ENCODE measurements around the gene YWHAG. TPM values are rescaled to one million over a fixed set of nuclear protein-coding genes. Genes with fewer than 3 reads are reported as not detected.
A peak's percentile ranks its signal among the peaks of the same experiment; 100 is the strongest.

YWHAG gene
- total RNA-seq, 1 experiment from 2014 or later, result 113 TPM

DNA sequence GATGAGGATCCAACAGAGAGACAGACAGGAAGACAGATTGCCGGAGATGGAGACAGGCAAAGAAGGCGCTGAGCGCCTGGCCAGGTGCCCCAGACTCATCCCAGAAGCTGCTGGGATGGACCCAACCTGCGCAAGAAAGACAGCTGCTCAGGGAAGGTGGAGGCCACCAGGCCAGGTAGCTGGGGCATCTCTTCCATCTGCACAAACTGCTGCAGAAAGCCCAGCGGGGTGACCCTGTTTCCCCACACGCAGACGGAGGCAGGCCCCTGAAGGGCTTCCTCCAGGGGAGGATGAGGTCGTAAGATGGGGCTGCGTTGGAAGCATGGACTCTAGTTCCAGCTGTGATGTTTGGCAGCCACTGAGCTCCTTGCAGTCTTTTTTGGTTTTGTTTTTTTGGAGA, 16.5 kb upstream of the YWHAG start:
- intact Hi-C loops (cut with micrococcal nuclease; ENCODE audit: unreplicated experiment), result no loop called here
- BruUV-seq (replicated peaks), result no TSS peak
- Mint-ChIP-seq H3K4me3 (ENCODE audit: low read depth, unreplicated experiment) (no peak overlapping the region), H3K4me1 (ENCODE audit: low read depth, unreplicated experiment) (peaks cover 20% of the 10 kb centered on the region), H3K27ac (ENCODE audit: unreplicated experiment) (no peak overlapping the region), H3K9me3 (ENCODE audit: low read depth, unreplicated experiment) (peaks cover 2% of the 10 kb centered on the region), H3K36me3 (ENCODE audit: insufficient read depth, unreplicated experiment) (no peaks in the 10 kb centered on the region), H3K27me3 (ENCODE audit: unreplicated experiment) (no peaks in the 10 kb centered on the region)
- CTCF ChIA-PET, result no interaction called here
- TF ChIP-seq, protein P1, sequence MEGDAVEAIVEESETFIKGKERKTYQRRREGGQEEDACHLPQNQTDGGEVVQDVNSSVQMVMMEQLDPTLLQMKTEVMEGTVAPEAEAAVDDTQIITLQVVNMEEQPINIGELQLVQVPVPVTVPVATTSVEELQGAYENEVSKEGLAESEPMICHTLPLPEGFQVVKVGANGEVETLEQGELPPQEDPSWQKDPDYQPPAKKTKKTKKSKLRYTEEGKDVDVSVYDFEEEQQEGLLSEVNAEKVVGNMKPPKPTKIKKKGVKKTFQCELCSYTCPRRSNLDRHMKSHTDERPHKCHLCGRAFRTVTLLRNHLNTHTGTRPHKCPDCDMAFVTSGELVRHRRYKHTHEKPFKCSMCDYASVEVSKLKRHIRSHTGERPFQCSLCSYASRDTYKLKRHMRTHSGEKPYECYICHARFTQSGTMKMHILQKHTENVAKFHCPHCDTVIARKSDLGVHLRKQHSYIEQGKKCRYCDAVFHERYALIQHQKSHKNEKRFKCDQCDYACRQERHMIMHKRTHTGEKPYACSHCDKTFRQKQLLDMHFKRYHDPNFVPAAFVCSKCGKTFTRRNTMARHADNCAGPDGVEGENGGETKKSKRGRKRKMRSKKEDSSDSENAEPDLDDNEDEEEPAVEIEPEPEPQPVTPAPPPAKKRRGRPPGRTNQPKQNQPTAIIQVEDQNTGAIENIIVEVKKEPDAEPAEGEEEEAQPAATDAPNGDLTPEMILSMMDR (IDR thresholded peaks at IDR 0.05; ENCODE audit: unreplicated experiment), result no peak
- DNase-seq, result no peak

DNA sequence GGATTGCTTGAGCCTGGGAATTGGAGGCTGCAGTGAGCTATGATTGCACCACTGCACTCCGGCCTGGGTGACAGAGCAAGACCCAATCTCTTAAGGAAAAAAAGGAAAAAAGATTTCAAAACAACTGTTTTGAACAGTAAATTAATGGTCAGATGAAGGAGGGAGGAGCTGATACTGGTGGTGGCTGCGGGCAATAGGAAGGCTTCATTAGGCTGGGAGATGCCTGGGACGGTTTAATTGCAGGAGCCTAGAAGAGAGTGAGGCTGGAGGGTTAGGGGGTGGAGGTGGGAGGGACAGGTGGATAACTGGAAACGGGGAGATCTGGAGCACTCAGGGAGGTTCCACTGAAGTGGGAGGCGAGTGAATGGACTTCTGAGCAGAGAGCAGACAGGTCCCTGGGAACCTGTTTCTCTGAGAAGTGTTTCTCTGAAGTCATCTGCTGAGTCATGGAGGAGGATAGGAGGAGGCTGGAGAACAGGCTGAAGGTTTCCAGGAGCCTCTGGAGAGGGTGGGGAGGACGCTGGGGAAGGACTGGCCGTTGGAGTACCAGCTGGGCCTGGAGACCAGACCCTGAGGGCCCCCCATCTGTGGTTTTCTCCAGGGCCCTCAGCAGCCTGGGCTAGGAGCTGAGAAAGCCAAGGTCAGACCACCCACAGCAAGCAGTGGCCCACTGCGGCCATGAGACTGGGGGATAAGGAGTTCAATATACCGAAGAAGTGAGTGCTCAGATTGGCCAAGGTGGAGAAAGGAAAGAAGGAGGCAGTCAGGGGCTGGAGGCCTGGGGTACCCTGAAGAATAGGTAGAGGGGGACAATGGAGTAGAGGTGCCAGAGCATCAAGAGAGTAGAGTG, 14.4 kb upstream of the YWHAG start:
- Mint-ChIP-seq H3K4me3 (ENCODE audit: low read depth, unreplicated experiment) (no peak overlapping the region), H3K4me1 (ENCODE audit: low read depth, unreplicated experiment) (peaks cover 18% of the 10 kb centered on the region), H3K9me3 (ENCODE audit: low read depth, unreplicated experiment) (peaks cover 2% of the 10 kb centered on the region), H3K27ac (ENCODE audit: unreplicated experiment) (peak overlapping the region; percentile 75), H3K36me3 (ENCODE audit: insufficient read depth, unreplicated experiment) (no peaks in the 10 kb centered on the region), H3K27me3 (ENCODE audit: unreplicated experiment) (no peaks in the 10 kb centered on the region)
- TF ChIP-seq, protein P1 (IDR thresholded peaks at IDR 0.05; ENCODE audit: unreplicated experiment), result no peak
- DNase-seq, result no peak
- no TSS peak for BruUV-seq (replicated peaks)
- intact Hi-C loops (cut with micrococcal nuclease; ENCODE audit: unreplicated experiment), result no loop called here
- CTCF ChIA-PET, result no interaction called here

DNA sequence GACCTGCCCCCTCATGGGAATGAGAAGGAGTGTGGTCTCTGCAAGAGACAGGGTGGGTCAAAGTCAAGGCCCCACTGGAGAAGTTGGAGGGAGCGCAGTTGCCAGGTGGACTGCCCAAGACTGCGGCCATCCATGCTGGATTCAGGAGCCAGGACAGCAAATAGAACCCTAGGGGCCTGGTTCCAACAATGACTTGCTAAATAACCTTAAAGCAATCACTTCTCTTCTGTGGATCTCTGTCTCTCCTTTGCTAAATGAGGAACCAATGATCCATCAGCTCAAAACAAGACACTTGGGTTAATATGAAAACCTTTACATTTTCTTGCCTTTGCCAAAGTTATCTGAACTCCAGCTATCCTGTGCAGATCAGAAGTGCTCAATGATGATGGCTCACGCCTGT, 12.6 kb upstream of the YWHAG start:
- CTCF ChIA-PET, result no interaction called here
- TF ChIP-seq, protein P1 (IDR thresholded peaks at IDR 0.05; ENCODE audit: unreplicated experiment), result no peak
- H3K4me3 Mint-ChIP-seq (ENCODE audit: low read depth, unreplicated experiment), result no peak overlapping the region
- DNase-seq, result no peak
- H3K36me3 Mint-ChIP-seq (ENCODE audit: insufficient read depth, unreplicated experiment), result no peaks in the 10 kb centered on the region
- peaks cover 2% of the 10 kb centered on the region for H3K9me3 Mint-ChIP-seq (ENCODE audit: low read depth, unreplicated experiment)
- H3K27me3 Mint-ChIP-seq (ENCODE audit: unreplicated experiment), result no peaks in the 10 kb centered on the region
- peaks cover 13% of the 10 kb centered on the region for H3K4me1 Mint-ChIP-seq (ENCODE audit: low read depth, unreplicated experiment)
- intact Hi-C loops (cut with micrococcal nuclease; ENCODE audit: unreplicated experiment), result no loop called here
- no peak overlapping the region for H3K27ac Mint-ChIP-seq (ENCODE audit: unreplicated experiment)
- no TSS peak for BruUV-seq (replicated peaks)

- TF ChIP-seq, protein P1 (IDR thresholded peaks at IDR 0.05; ENCODE audit: unreplicated experiment), result no peak
- no peaks in the 10 kb centered on the region for H3K27me3 Mint-ChIP-seq (ENCODE audit: unreplicated experiment)
- no peak overlapping the region for H3K4me3 Mint-ChIP-seq (ENCODE audit: low read depth, unreplicated experiment)
- intact Hi-C loops (cut with micrococcal nuclease; ENCODE audit: unreplicated experiment), result no loop called here
- peaks cover 24% of the 10 kb centered on the region for H3K4me1 Mint-ChIP-seq (ENCODE audit: low read depth, unreplicated experiment)
- DNase-seq, result no peak
- no TSS peak for BruUV-seq (replicated peaks)
- CTCF ChIA-PET, result no interaction called here
- peaks cover 2% of the 10 kb centered on the region for H3K9me3 Mint-ChIP-seq (ENCODE audit: low read depth, unreplicated experiment)
- H3K36me3 Mint-ChIP-seq (ENCODE audit: insufficient read depth, unreplicated experiment), result peaks cover 5% of the 10 kb centered on the region
- no peak overlapping the region for H3K27ac Mint-ChIP-seq (ENCODE audit: unreplicated experiment)
Measured at GRCh38 chr7:76369018-76369417, 10.2 kb upstream of the YWHAG start.
